SK-N-SH treated with all-trans-retinoic acid at 6 μM for 48 hours (cell line): Measurements from ENCODE around the gene ATP9A.

Source experiments
- ARNTL ChIP-seq: fragments of 450-650 bp; formaldehyde crosslinking; IDR thresholded peaks from 2 replicates; pipeline ENCODE4 v1.5.0; 2020; ENCODE audit warnings: low read depth, mild to moderate bottlenecking, moderate library complexity, borderline replicate concordance
- BACH2 ChIP-seq: fragments of 250-450 bp; sonication (Bioruptor Pico); IDR thresholded peaks from 2 replicates; pipeline ENCODE4 v1.9.0; 2021; ENCODE audit warnings: mild to moderate bottlenecking, borderline replicate concordance
- CREB5 ChIP-seq: fragments of 250-450 bp; sonication (Bioruptor Pico); IDR thresholded peaks from 2 replicates; pipeline ENCODE4 v1.5.1; 2020; ENCODE audit warnings: low read depth, mild to moderate bottlenecking, moderate library complexity
- CSRNP3 ChIP-seq: fragments of 250-450 bp; sonication (Bioruptor Pico); IDR thresholded peaks from 2 replicates; pipeline ENCODE4 v1.5.1; 2021; ENCODE audit warnings: mild to moderate bottlenecking, moderate library complexity
- ISL1 ChIP-seq: fragments of 250-450 bp; sonication (Bioruptor Pico); IDR thresholded peaks from 2 replicates; pipeline ENCODE4 v2.1.2; 2022; ENCODE audit warnings: mild to moderate bottlenecking, moderate library complexity
- PATZ1 ChIP-seq: fragments of 250-450 bp; sonication (Bioruptor Pico); IDR thresholded peaks from 2 replicates; pipeline ENCODE4 v1.8.0; 2020; ENCODE audit warnings: mild to moderate bottlenecking, moderate library complexity, borderline replicate concordance
- POU6F1 ChIP-seq: fragments of 250-450 bp; sonication (Bioruptor Pico); IDR thresholded peaks from 2 replicates; pipeline ENCODE4 v1.8.0; 2021; ENCODE audit warnings: low read depth, mild to moderate bottlenecking, moderate library complexity, borderline replicate concordance
- RARB ChIP-seq: fragments of 250-450 bp; sonication (Bioruptor Pico); IDR thresholded peaks from 2 replicates; pipeline ENCODE4 v1.8.0; 2021; ENCODE audit warnings: mild to moderate bottlenecking, moderate library complexity
- SNAI2 ChIP-seq: fragments of 250-450 bp; sonication (Bioruptor Pico); IDR thresholded peaks from 2 replicates; pipeline ENCODE4 v1.5.0; 2020; ENCODE audit warnings: mild to moderate bottlenecking, moderate library complexity
- TCF4 ChIP-seq: fragments of 250-450 bp; sonication (Bioruptor Pico); IDR thresholded peaks from 2 replicates; pipeline ENCODE4 v1.8.0; 2021; ENCODE audit warnings: mild to moderate bottlenecking, moderate library complexity, borderline replicate concordance
- TSHZ2 ChIP-seq: fragments of 250-450 bp; sonication (Bioruptor Pico); IDR thresholded peaks from 2 replicates; pipeline ENCODE4 v1.5.0; 2020; ENCODE audit warnings: mild to moderate bottlenecking, moderate library complexity
- ZFP3 ChIP-seq: fragments of 250-450 bp; sonication (Bioruptor Pico); IDR thresholded peaks from 2 replicates; pipeline ENCODE4 v1.5.0; 2020; ENCODE audit warnings: mild to moderate bottlenecking, moderate library complexity
- ZNF70 ChIP-seq: fragments of 450-650 bp; formaldehyde crosslinking; IDR thresholded peaks from 2 replicates; pipeline ENCODE4 v1.5.0; 2020; ENCODE audit warnings: mild to moderate bottlenecking, moderate library complexity
- ZNF8 ChIP-seq: fragments of 450-650 bp; formaldehyde crosslinking; IDR thresholded peaks from 2 replicates; pipeline ENCODE4 v1.5.0; 2020; ENCODE audit warnings: mild to moderate bottlenecking, moderate library complexity

- TF ChIP-seq POU6F1 (CRISPR knock-in tag) (no peak), TSHZ2 (CRISPR knock-in tag) (no peak), PATZ1 (CRISPR knock-in tag) (no peak), ARNTL (CRISPR knock-in tag) (no peak), BACH2 (CRISPR knock-in tag) (no peak), SNAI2 (CRISPR knock-in tag) (no peak), ZNF70 (CRISPR knock-in tag) (no peak), RARB (CRISPR knock-in tag) (no peak), ZFP3 (CRISPR knock-in tag) (no peak), TCF4 (CRISPR knock-in tag) (no peak), ISL1 (CRISPR knock-in tag) (no peak), CREB5 (CRISPR knock-in tag) (no peak), ZNF8 (no peak), CSRNP3 (CRISPR knock-in tag) (no peak)
These were observed 47.8 kb downstream of the ATP9A start for GRCh38 chr20:51720384-51720783.
